ENCODE data around the gene ATP10A.

GRCh38 chr15:25641361-25641760 lies 221.8 kb downstream of the ATP10A start:
- TF ChIP-seq ZNF274 (IDR thresholded peaks at IDR 0.05; ENCODE audit: borderline replicate concordance, low read depth, low read length) = no peak
- TF ChIP-seq ZNF431 (CRISPR knock-in tag; IDR thresholded peaks at IDR 0.05) = no peak
- no peak for TF ChIP-seq HNRNPH1 (optimal IDR thresholded peaks at IDR 0.05; ENCODE audit: low read depth, low read length)
- no peak for TF ChIP-seq CTCF (IDR thresholded peaks at IDR 0.05 in 2 of 3, conservative IDR thresholded peaks at IDR 0.05 in 1 of 3; ENCODE audit: insufficient read depth in 2 of 3, low read depth in 1 of 3, low read length in 3 of 3)
- TF ChIP-seq NFYB (IDR thresholded peaks at IDR 0.05; ENCODE audit: extremely low read depth, insufficient read length) = no peak
- TF ChIP-seq, protein P1, sequence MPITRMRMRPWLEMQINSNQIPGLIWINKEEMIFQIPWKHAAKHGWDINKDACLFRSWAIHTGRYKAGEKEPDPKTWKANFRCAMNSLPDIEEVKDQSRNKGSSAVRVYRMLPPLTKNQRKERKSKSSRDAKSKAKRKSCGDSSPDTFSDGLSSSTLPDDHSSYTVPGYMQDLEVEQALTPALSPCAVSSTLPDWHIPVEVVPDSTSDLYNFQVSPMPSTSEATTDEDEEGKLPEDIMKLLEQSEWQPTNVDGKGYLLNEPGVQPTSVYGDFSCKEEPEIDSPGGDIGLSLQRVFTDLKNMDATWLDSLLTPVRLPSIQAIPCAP (CRISPR knock-in tag; IDR thresholded peaks at IDR 0.05; ENCODE audit: borderline replicate concordance) = no peak
- TF ChIP-seq SLC30A9 (CRISPR knock-in tag; IDR thresholded peaks at IDR 0.05) = no peak
- no peak for TF ChIP-seq ZFP1 (CRISPR knock-in tag; IDR thresholded peaks at IDR 0.05)
- no peak for TF ChIP-seq STAT5B (CRISPR knock-in tag; IDR thresholded peaks at IDR 0.05)
- TF ChIP-seq NFRKB (IDR thresholded peaks at IDR 0.05; ENCODE audit: low read depth) = no peak
- TF ChIP-seq POLR2AphosphoS5 (IDR thresholded peaks at IDR 0.05; ENCODE audit: control insufficient read depth, insufficient read depth, low read depth, low read length) = no peak
- TF ChIP-seq MAFG (tag; conservative IDR thresholded peaks at IDR 0.05) = no peak
- no peak for TF ChIP-seq YY1 (IDR thresholded peaks at IDR 0.05; ENCODE audit: borderline replicate concordance in 1 of 3, control insufficient read depth in 1 of 3, extremely low read depth in 1 of 3, insufficient read depth in 3 of 3, insufficient read length in 1 of 3, insufficient replicate concordance in 2 of 3, low read depth in 1 of 3, low read length in 2 of 3)
